Loucy (cell line): ENCODE results near the gene CCDC177.

ENCODE experiments used
- H2AFZ ChIP-seq: fragments of 200-600 bp; sonication (generic); 2 replicates; pipeline ENCODE4 v1.6.0; 2016; ENCODE audit warnings: antibody characterized with exemption, mild to moderate bottlenecking, low read length, moderate library complexity
- H3F3A ChIP-seq: fragments of 200-600 bp; 2 replicates; pipeline ENCODE4 v1.6.0; 2016; ENCODE audit warnings: antibody characterized with exemption, low read depth, mild to moderate bottlenecking
- H3K27me3 ChIP-seq: fragments of 200-600 bp; sonication (generic); 2 replicates; pipeline ENCODE4 v1.6.1; 2014; ENCODE audit warnings: low read length, mild to moderate bottlenecking; ENCODE audit not compliant: insufficient read depth, poor library complexity, severe bottlenecking
- H3K36me3 ChIP-seq: fragments of 200-600 bp; sonication (generic); 2 replicates; pipeline ENCODE4 v1.6.1; 2016; ENCODE audit warnings: low read length; ENCODE audit not compliant: insufficient read depth
- H3K4me1 ChIP-seq: fragments of 200-600 bp; sonication (generic); 2 replicates; pipeline ENCODE4 v1.5.1; 2014; ENCODE audit warnings: low read length, mild to moderate bottlenecking; ENCODE audit not compliant: insufficient read depth, poor library complexity, severe bottlenecking
- H3K4me2 ChIP-seq: fragments of 200-600 bp; sonication (generic); 2 replicates; pipeline ENCODE4 v1.6.0; 2014; ENCODE audit warnings: antibody characterized with exemption, low read length, low read depth, mild to moderate bottlenecking; ENCODE audit not compliant: poor library complexity, severe bottlenecking
- H3K4me3 ChIP-seq: fragments of 200-600 bp; sonication (generic); 2 replicates; pipeline ENCODE4 v1.5.1; 2014; ENCODE audit warnings: low read length, mild to moderate bottlenecking, mixed read lengths; ENCODE audit not compliant: poor library complexity, severe bottlenecking
- H3K79me2 ChIP-seq: fragments of 200-600 bp; sonication (generic); 2 replicates; pipeline ENCODE4 v1.6.1; 2014; ENCODE audit warnings: low read length; ENCODE audit not compliant: insufficient read depth
- H3K9ac ChIP-seq: fragments of 200-600 bp; sonication (generic); 2 replicates; pipeline ENCODE4 v1.6.0; 2014; ENCODE audit warnings: mild to moderate bottlenecking, low read depth, low read length, moderate library complexity; ENCODE audit not compliant: poor library complexity, severe bottlenecking
- H3K9me2 ChIP-seq: fragments of 200-600 bp; sonication (generic); replicated peaks from 2 replicates; pipeline ENCODE4 v1.6.1; 2016; ENCODE audit warnings: low read depth, low read length, mixed read lengths
- H3K9me3 ChIP-seq: fragments of 200-600 bp; sonication (generic); 2 replicates; pipeline ENCODE4 v1.6.1; 2014; ENCODE audit warnings: mild to moderate bottlenecking, antibody characterized with exemption, low read length, low read depth; ENCODE audit not compliant: insufficient read depth
- H4K20me1 ChIP-seq: fragments of 200-600 bp; sonication (generic); 2 replicates; pipeline ENCODE4 v1.6.0; 2014; ENCODE audit warnings: antibody characterized with exemption, low read length, mild to moderate bottlenecking; ENCODE audit not compliant: insufficient read depth, poor library complexity, severe bottlenecking
- CTCF ChIP-seq: fragments of 200-600 bp; sonication (generic); conservative IDR thresholded peaks from 2 replicates; pipeline ENCODE4 v1.5.1; 2014; ENCODE audit warnings: mild to moderate bottlenecking, antibody characterized with exemption, low read length
- EZH2phosphoT487 ChIP-seq: fragments of 200-600 bp; IDR thresholded peaks from 2 replicates; pipeline ENCODE4 v1.6.1; 2018; ENCODE audit warnings: antibody characterized with exemption, mild to moderate bottlenecking, moderate library complexity, borderline replicate concordance

The CCDC177 gene

GRCh38 chr14:69574263-69574953 lies at the start of gene CCDC177:
CCDC177 (minus strand) TSS chr14:69574871; CDS start chr14:69573622, 1,249 bp downstream.
- H3K4me1 ChIP-seq = no peaks in the 10 kb centered on the region
- no peak within 1 kb of the TSS for H2AFZ ChIP-seq
- no peaks in the 10 kb centered on the region for H3K79me2 ChIP-seq
- no peaks in the 10 kb centered on the region for H3K27me3 ChIP-seq
- H3K9ac ChIP-seq = no peak within 1 kb of the TSS
- H3K9me3 ChIP-seq = no peaks in the 10 kb centered on the region
- no peaks in the 10 kb centered on the region for H3F3A ChIP-seq
- no peaks in the 10 kb centered on the region for H4K20me1 ChIP-seq
- TF ChIP-seq CTCF (peak; percentile 70), EZH2phosphoT487 (no peak)
- no peaks in the 10 kb centered on the region for H3K36me3 ChIP-seq
- H3K9me2 ChIP-seq = no peaks in the 10 kb centered on the region
- H3K4me2 ChIP-seq = no peak within 1 kb of the TSS
- H3K4me3 ChIP-seq = no peak within 1 kb of the TSS

GRCh38 chr14:69624136-69624535 lies 49.5 kb upstream of the CCDC177 start:
- H4K20me1 ChIP-seq = no peaks in the 10 kb centered on the region
- no peak overlapping the region for H2AFZ ChIP-seq
- no peaks in the 10 kb centered on the region for H3K27me3 ChIP-seq
- peak overlapping the region; percentile 31 for H3K4me3 ChIP-seq
- H3F3A ChIP-seq = peaks cover 19% of the 10 kb centered on the region
- H3K79me2 ChIP-seq = peaks cover 93% of the 10 kb centered on the region
- peak overlapping the region; percentile 98 for H3K4me2 ChIP-seq
- H3K9ac ChIP-seq = peak overlapping the region; percentile 75
- H3K9me3 ChIP-seq = no peaks in the 10 kb centered on the region
- no peaks in the 10 kb centered on the region for H3K36me3 ChIP-seq
- peaks cover 84% of the 10 kb centered on the region for H3K4me1 ChIP-seq
- TF ChIP-seq EZH2phosphoT487 = no peak
- no peak for TF ChIP-seq CTCF
- H3K9me2 ChIP-seq = no peaks in the 10 kb centered on the region

GRCh38 chr14:69620981-69621380 lies 46.3 kb upstream of the CCDC177 start:
- H3K79me2 ChIP-seq = peaks cover 93% of the 10 kb centered on the region
- H3K4me1 ChIP-seq = peaks cover 91% of the 10 kb centered on the region
- H4K20me1 ChIP-seq = peaks cover 6% of the 10 kb centered on the region
- no peaks in the 10 kb centered on the region for H3K27me3 ChIP-seq
- peaks cover 12% of the 10 kb centered on the region for H3F3A ChIP-seq
- peak overlapping the region; percentile 55 for H3K9ac ChIP-seq
- H3K36me3 ChIP-seq = no peaks in the 10 kb centered on the region
- no peaks in the 10 kb centered on the region for H3K9me3 ChIP-seq
- H2AFZ ChIP-seq = no peak overlapping the region
- peak overlapping the region; percentile 95 for H3K4me2 ChIP-seq
- TF ChIP-seq CTCF = no peak
- TF ChIP-seq EZH2phosphoT487 = no peak
- peak overlapping the region; percentile 6 for H3K4me3 ChIP-seq
- no peaks in the 10 kb centered on the region for H3K9me2 ChIP-seq
